Aorta (tissue), 4 donors: Measurements from ENCODE around the gene CACNA1D. TPM values are rescaled to one million over a fixed set of nuclear protein-coding genes. Genes with fewer than 3 reads are reported as not detected.

Experiments used
- polyA plus RNA-seq, 2 donors: library from polyadenylated mRNA; stranded (reverse); fragments of 200-250 nt; gene quantifications; one replicate each; pipeline ENCODE4 v1.2.3, GENCODE V29; 2013
- total RNA-seq, 2 donors: library from RNA; stranded (reverse); fragmentation: NEBNext Ultra II Directional; extraction: Animal tissue kit (Norgen Biotek cat#: 25700); gene quantifications; one replicate each; pipeline ENCODE4 v1.2.1, GENCODE V29; 2021
- donor health status: healthy with polysubstance abuse.
- donor health status: Bipolar disorder and iron deficiency.
- donor health status: DM: no; HTN: no; CAD: no.
- donor health status: DM: yes; HTN: yes; CAD: no.

The CACNA1D gene
- total and polyA plus RNA-seq, 4 donors: 0.25 to 7.4 (median 0.78) TPM; not detected in 1

Other genes with a start within 250 kb of the CACNA1D start
- 100 to 1,000 TPM; 109 to 183 TPM for gene TKT, start 238.6 kb upstream of the CACNA1D start, total RNA-seq
- 100 to 1,000 TPM in 1 of 2 donors, 10 to 100 TPM in 1; 92.4 to 208 TPM for gene TKT, start 238.6 kb upstream of the CACNA1D start, polyA plus RNA-seq
- gene DCP1A, start 147.1 kb upstream of the CACNA1D start, total RNA-seq: 10 to 100 TPM; 26.8 to 27.0 TPM
- gene DCP1A, start 147.1 kb upstream of the CACNA1D start, polyA plus RNA-seq: 1 to 10 TPM; 2.5 to 8.4 TPM